ENCODE data around the gene ASTN2.

ASTN2 gene

DNA sequence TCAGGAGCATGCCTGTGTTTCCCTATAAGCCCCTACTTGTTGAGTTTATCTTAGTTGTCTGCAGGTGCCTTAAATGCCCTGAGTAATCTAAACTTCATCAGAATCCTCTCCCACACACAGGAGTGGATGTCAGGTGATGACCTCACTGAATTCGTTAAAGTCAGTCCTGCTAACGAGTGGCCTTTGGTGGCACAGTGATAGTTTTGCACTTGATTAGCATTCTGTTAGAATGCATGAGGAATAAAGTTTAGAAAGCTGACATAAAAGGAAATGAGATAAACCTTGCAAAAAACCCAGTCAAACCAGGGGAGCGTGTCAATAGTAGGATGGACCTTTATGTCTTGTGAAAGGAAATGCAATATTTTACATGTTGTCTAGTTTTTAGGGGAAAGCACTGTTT is 723.2 kb downstream of the ASTN2 start:
- TF ChIP-seq POLR2AphosphoS5 (IDR thresholded peaks at IDR 0.05; ENCODE audit: low read depth, low read length) (no peak), SIN3A (IDR thresholded peaks at IDR 0.05; ENCODE audit: borderline replicate concordance, insufficient read depth, low read length) (no peak), TAF1 (IDR thresholded peaks at IDR 0.05; ENCODE audit: borderline replicate concordance, insufficient read depth, low read length) (no peak), FOXP2 (optimal IDR thresholded peaks at IDR 0.05; ENCODE audit: borderline replicate concordance, extremely low read depth, extremely low read length, insufficient read depth) (no peak)
- TF ChIP-seq, protein P1, sequence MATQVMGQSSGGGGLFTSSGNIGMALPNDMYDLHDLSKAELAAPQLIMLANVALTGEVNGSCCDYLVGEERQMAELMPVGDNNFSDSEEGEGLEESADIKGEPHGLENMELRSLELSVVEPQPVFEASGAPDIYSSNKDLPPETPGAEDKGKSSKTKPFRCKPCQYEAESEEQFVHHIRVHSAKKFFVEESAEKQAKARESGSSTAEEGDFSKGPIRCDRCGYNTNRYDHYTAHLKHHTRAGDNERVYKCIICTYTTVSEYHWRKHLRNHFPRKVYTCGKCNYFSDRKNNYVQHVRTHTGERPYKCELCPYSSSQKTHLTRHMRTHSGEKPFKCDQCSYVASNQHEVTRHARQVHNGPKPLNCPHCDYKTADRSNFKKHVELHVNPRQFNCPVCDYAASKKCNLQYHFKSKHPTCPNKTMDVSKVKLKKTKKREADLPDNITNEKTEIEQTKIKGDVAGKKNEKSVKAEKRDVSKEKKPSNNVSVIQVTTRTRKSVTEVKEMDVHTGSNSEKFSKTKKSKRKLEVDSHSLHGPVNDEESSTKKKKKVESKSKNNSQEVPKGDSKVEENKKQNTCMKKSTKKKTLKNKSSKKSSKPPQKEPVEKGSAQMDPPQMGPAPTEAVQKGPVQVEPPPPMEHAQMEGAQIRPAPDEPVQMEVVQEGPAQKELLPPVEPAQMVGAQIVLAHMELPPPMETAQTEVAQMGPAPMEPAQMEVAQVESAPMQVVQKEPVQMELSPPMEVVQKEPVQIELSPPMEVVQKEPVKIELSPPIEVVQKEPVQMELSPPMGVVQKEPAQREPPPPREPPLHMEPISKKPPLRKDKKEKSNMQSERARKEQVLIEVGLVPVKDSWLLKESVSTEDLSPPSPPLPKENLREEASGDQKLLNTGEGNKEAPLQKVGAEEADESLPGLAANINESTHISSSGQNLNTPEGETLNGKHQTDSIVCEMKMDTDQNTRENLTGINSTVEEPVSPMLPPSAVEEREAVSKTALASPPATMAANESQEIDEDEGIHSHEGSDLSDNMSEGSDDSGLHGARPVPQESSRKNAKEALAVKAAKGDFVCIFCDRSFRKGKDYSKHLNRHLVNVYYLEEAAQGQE (IDR thresholded peaks at IDR 0.05; ENCODE audit: insufficient read depth in 1 of 2, low read depth in 2 of 2, low read length in 2 of 2) = no peak

DNA sequence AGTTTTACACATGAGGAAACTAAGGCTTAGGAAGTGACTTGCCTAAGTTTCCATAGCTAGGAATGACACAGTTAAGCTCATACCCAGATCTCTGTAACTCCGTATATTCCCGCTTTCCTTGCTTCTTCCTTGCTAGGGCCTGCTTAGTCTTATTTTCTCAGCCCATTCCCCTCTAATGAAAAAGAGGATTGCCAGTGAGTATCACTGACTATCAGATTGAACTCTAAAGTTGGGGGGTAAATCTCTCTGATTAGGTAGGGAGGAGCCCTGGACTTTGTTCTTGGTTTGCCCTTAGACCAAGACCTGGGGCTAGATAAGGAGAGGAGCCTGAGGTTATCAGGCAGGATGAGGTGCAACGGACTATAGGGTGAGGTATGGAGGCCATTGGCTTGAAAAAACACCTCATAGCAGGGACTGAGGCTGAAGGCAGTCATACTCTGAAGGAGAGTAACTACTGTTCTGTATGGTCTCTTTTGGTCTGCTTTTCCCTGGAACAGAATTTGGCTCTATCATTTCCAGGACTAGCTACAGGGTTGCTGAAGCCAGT is 725.3 kb downstream of the ASTN2 start:
- TF ChIP-seq FOXP2 (optimal IDR thresholded peaks at IDR 0.05; ENCODE audit: borderline replicate concordance, extremely low read depth, extremely low read length, insufficient read depth) (no peak), POLR2AphosphoS5 (IDR thresholded peaks at IDR 0.05; ENCODE audit: low read depth, low read length) (no peak)
- TF ChIP-seq, protein P1 (IDR thresholded peaks at IDR 0.05; ENCODE audit: insufficient read depth in 1 of 2, low read depth in 2 of 2, low read length in 2 of 2) = no peak

DNA sequence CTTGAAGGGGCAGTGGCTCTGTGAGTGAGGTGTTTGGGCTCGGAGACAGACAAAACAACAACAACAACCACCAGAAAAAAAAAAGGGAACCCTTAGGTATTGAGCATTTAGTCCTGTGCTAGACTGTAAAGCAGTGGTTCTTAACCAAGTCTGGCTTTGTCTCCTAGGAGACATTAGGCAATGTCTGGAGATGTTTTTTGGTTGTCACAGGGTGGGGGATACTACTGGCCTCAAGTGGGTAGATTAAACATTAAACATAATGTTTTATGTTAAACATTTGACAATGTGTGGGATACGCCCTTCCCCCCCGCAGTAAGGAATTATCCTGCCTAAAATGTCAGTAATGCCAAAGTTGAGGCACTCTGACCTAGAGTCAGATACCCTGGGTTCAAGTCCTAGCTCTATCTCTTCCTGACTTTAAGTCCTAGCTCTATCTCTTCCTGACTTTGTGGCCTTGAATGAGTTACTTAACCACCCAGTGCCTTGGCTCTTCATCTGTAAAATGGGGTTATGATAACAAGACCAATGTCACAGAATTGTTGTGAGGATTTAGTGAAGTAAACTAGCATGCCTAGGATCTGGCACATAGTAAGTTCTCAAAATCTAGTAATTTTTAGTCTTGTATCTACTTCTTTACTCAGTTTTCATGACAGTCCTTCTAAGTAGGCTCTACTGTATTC is 725.9 kb downstream of the ASTN2 start:
- TF ChIP-seq FOXP2 (optimal IDR thresholded peaks at IDR 0.05; ENCODE audit: borderline replicate concordance, extremely low read depth, extremely low read length, insufficient read depth) (no peak), POLR2AphosphoS5 (IDR thresholded peaks at IDR 0.05; ENCODE audit: low read depth, low read length) (no peak), SIN3A (IDR thresholded peaks at IDR 0.05; ENCODE audit: borderline replicate concordance, insufficient read depth, low read length) (no peak), TAF1 (IDR thresholded peaks at IDR 0.05; ENCODE audit: borderline replicate concordance, insufficient read depth, low read length) (no peak)
- TF ChIP-seq, protein P1 (IDR thresholded peaks at IDR 0.05; ENCODE audit: insufficient read depth in 1 of 2, low read depth in 2 of 2, low read length in 2 of 2) = no peak

DNA sequence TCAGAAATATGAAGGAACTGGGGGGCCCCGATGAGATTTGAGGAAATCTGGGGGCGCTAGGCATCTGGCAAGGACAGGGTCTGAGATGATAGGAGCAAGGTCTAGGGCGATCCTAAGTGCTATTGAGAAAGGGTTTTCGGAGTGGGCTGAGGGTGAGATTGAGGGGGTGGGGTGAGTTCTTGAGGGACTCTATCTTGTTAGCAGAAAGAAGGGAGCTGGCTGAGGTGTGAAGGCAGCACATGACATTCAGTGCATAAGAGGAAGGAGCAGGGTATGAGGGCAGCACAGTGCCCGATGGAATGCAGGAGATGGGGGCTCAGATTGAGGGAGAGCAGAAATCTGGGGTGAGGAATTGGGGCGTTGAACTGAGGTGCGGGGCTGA is 727.1 kb downstream of the ASTN2 start:
- TF ChIP-seq POLR2AphosphoS5 (IDR thresholded peaks at IDR 0.05; ENCODE audit: low read depth, low read length) (no peak), FOXP2 (optimal IDR thresholded peaks at IDR 0.05; ENCODE audit: borderline replicate concordance, extremely low read depth, extremely low read length, insufficient read depth) (no peak), SIN3A (IDR thresholded peaks at IDR 0.05; ENCODE audit: borderline replicate concordance, insufficient read depth, low read length) (no peak), TAF1 (IDR thresholded peaks at IDR 0.05; ENCODE audit: borderline replicate concordance, insufficient read depth, low read length) (no peak)
- TF ChIP-seq, protein P1 (IDR thresholded peaks at IDR 0.05; ENCODE audit: insufficient read depth in 1 of 2, low read depth in 2 of 2, low read length in 2 of 2) = no peak

All from PFSK-1 (cell line).